Measurements from ENCODE around the gene HES6.

Gene HES6

DNA sequence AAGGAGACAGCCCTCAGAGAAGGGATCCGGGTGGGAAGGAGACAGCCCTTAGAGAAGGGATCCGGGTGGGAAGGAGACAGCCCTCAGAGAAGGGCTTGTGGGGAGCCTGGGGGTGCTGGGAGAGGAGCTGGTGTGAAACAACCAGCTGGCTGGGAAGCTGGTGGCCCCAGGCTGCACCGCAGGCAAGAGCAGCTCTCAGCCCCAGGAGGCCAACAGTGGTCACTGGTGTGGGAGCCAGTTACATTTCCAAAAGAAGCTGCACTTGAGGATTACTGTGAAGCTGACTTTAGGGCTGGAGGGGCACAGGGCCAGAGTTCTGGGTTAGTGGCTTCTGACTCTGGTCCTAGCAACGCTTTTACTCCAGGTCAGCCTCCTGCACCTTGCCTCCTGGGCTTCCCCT lies 3.3 kb downstream of the HES6 start:
- TF ChIP-seq FOXA1 (IDR thresholded peaks at IDR 0.05) = no peak
- DNase-seq (ENCODE audit: extremely low spot score) = no peak
- ChIA-PET POLR2A (interaction anchor here (2.5 kb wide), 1 partner anchor 32 kb away, joined by 10 read pairs; the partner anchor contains the start of gene ILKAP), CTCF (no interaction called here)

DNA sequence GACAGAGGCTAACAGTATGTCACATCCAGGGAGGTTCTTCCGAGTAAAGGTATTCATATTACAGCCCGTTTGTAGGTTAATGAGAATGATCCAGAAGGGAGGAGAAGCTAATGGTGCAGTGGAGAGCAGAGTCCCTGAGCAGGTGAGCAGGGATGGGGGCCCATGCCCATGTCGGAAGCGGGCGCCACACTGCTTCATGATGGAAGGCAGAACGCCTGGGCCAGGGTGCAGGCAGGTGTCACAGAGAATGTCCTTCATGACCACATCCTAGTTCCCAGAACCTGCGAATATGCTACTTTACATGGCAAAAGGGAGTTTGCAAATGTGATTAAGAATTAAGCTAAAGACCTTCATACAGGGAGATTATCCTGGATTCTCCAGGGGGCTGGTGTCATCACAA lies 4.0 kb downstream of the HES6 start:
- CTCF ChIA-PET = no interaction called here
- TF ChIP-seq ZNF384 (IDR thresholded peaks at IDR 0.05) = no peak
- no peak for TF ChIP-seq SUZ12 (IDR thresholded peaks at IDR 0.05)
- POLR2A ChIA-PET = interaction anchor here (2.5 kb wide), 1 partner anchor 32 kb away, joined by 10 read pairs; the partner anchor contains the start of gene ILKAP
- no peak for DNase-seq (ENCODE audit: extremely low spot score)

DNA sequence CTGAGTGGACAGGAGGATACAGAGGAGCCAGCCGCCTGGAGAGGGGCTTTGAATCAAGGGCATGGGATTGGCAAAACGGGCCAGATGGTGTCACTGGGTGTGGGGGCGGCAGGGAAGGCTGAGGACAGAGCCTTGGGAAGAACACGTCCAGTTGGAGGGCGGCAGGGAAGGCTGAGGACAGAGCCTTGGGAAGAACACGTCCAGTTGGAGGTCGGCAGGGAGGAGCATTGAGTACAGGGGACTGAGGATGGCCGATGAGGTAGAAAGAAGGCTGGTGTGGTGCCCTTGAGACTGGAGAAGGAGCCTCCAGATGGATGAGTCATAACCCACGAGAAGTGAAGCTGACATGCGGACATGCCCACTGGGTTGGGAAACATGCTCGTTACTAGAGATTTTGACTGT lies 4.5 kb downstream of the HES6 start:
- TF ChIP-seq SUZ12 (IDR thresholded peaks at IDR 0.05) (no peak), BHLHE40 (IDR thresholded peaks at IDR 0.05; ENCODE audit: borderline replicate concordance) (no peak), TARDBP (IDR thresholded peaks at IDR 0.05) (no peak), SP1 (IDR thresholded peaks at IDR 0.05) (no peak), NFRKB (IDR thresholded peaks at IDR 0.05) (no peak), LEF1 (IDR thresholded peaks at IDR 0.05; ENCODE audit: borderline replicate concordance) (no peak), HDGF (IDR thresholded peaks at IDR 0.05; ENCODE audit: borderline replicate concordance) (no peak), L3MBTL2 (conservative IDR thresholded peaks at IDR 0.05) (no peak)
- CTCF ChIA-PET = no interaction called here
- no peak for DNase-seq (ENCODE audit: extremely low spot score)
- POLR2A ChIA-PET = interaction anchor here (1.4 to 2.5 kb wide), 2 partner anchors 31 to 175 kb away, joined by 4 to 10 read pairs; partner anchors contain the start of genes ILKAP and SCLY

DNA sequence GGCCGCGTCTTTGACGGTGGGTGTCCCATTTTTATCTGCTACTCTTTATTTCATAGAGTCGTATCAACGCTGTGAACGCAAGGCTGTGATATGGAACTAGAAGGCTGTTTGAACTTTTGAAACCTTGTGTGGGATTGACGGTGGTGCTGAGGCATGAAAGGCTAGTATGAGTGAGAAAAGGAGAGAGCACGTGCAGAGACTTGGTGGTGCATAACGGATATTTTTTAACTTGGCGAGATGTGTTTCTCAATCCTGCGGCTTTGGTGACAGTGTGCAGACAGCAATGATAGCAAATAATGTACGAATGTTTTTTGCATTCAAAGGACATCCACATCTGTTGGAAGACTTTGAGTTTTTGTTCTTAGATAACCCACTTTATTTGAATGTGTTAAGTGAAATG lies 6.2 kb downstream of the HES6 start:
- DNase-seq (ENCODE audit: extremely low spot score) = no peak
- CTCF ChIA-PET = interaction anchor here (0.5 kb wide), 1 partner anchor 27 kb away, joined by 3 read pairs; no protein-coding TSS in a partner anchor
- TF ChIP-seq SP1 (IDR thresholded peaks at IDR 0.05) (no peak), FOXK2 (IDR thresholded peaks at IDR 0.05) (no peak), ZNF384 (IDR thresholded peaks at IDR 0.05) (no peak), NFRKB (IDR thresholded peaks at IDR 0.05) (no peak), ARNT (IDR thresholded peaks at IDR 0.05) (no peak), HDGF (IDR thresholded peaks at IDR 0.05; ENCODE audit: borderline replicate concordance) (no peak), TARDBP (IDR thresholded peaks at IDR 0.05) (no peak), CTBP1 (IDR thresholded peaks at IDR 0.05; ENCODE audit: borderline replicate concordance) (no peak), SUZ12 (IDR thresholded peaks at IDR 0.05) (no peak), FOXM1 (IDR thresholded peaks at IDR 0.05; ENCODE audit: borderline replicate concordance) (no peak), ELF4 (IDR thresholded peaks at IDR 0.05) (no peak), L3MBTL2 (conservative IDR thresholded peaks at IDR 0.05) (no peak), FOXA1 (IDR thresholded peaks at IDR 0.05) (no peak), BHLHE40 (IDR thresholded peaks at IDR 0.05; ENCODE audit: borderline replicate concordance) (no peak)
- TF ChIP-seq, protein P1, sequence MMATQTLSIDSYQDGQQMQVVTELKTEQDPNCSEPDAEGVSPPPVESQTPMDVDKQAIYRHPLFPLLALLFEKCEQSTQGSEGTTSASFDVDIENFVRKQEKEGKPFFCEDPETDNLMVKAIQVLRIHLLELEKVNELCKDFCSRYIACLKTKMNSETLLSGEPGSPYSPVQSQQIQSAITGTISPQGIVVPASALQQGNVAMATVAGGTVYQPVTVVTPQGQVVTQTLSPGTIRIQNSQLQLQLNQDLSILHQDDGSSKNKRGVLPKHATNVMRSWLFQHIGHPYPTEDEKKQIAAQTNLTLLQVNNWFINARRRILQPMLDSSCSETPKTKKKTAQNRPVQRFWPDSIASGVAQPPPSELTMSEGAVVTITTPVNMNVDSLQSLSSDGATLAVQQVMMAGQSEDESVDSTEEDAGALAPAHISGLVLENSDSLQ (IDR thresholded peaks at IDR 0.05) = no peak
- POLR2A ChIA-PET = interaction anchor here (0.6 to 1.0 kb wide), 4 partner anchors 9 to 41 kb away, joined by 3 to 4 read pairs (median 3); no protein-coding TSS in a partner anchor

DNA sequence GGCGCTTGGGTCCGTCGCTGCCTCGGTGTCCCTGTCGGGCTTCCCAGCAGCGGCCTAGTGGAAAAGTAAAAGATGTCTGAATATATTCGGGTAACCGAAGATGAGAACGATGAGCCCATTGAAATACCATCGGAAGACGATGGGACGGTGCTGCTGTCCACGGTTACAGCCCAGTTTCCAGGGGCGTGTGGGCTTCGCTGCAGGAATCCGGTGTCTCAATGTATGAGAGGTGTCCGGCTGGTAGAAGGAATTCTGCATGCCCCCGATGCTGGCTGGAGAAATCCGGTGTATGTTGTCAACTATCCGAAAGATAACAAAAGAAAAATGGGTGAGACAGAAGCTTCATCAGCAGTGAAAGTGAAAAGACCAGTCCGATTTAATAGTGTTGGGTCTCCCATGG lies 8.0 kb downstream of the HES6 start:
- no peak for DNase-seq (ENCODE audit: extremely low spot score)
- POLR2A ChIA-PET = no interaction called here
- TF ChIP-seq ZNF384 (IDR thresholded peaks at IDR 0.05) (no peak), SP1 (IDR thresholded peaks at IDR 0.05) (no peak), TARDBP (IDR thresholded peaks at IDR 0.05) (no peak), NFRKB (IDR thresholded peaks at IDR 0.05) (no peak), ELF4 (IDR thresholded peaks at IDR 0.05) (no peak), FOXM1 (IDR thresholded peaks at IDR 0.05; ENCODE audit: borderline replicate concordance) (no peak), ARNT (IDR thresholded peaks at IDR 0.05) (no peak), LEF1 (IDR thresholded peaks at IDR 0.05; ENCODE audit: borderline replicate concordance) (no peak), CTBP1 (IDR thresholded peaks at IDR 0.05; ENCODE audit: borderline replicate concordance) (no peak), FOXK2 (IDR thresholded peaks at IDR 0.05) (no peak), FOXA1 (IDR thresholded peaks at IDR 0.05) (no peak), BHLHE40 (IDR thresholded peaks at IDR 0.05; ENCODE audit: borderline replicate concordance) (no peak), HDGF (IDR thresholded peaks at IDR 0.05; ENCODE audit: borderline replicate concordance) (no peak), SUZ12 (IDR thresholded peaks at IDR 0.05) (no peak), L3MBTL2 (conservative IDR thresholded peaks at IDR 0.05) (no peak)
- TF ChIP-seq, protein P1 (IDR thresholded peaks at IDR 0.05) = no peak
- CTCF ChIA-PET = no interaction called here

DNA sequence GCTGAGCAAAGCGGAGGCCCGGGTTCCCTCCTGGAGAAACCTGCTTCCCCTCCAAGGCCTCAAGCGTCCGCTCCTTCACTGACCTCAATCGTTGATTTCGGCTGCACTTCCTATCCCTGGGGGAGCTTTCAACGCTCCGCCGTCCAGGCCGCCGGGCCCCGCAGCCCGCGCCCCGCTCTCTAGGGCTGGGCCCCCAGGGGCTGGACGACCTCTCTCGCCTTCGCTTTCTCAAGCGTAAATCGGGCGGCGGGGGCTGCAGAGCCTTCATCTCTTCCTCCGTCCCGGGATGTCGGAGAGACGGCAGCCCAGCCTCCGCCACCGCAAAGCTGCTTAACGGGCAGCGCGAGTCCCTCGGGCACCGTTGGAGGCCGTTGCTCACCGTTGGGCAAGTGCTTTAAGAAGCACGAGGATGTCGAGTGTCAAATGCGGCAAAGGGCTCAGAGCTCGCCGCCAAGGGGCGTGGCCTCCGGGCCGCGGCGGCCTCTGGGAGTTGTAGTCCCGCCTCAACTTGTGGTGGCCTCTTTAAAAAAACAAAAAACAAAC lies 8.5 kb downstream of the HES6 start:
- ChIA-PET CTCF (no interaction called here), POLR2A (no interaction called here)
- no peak for DNase-seq (ENCODE audit: extremely low spot score)
- TF ChIP-seq NFRKB (IDR thresholded peaks at IDR 0.05) = no peak
- TF ChIP-seq ELF4 (IDR thresholded peaks at IDR 0.05) = no peak
- TF ChIP-seq ARNT (IDR thresholded peaks at IDR 0.05) = no peak
- no peak for TF ChIP-seq ZNF384 (IDR thresholded peaks at IDR 0.05)
- no peak for TF ChIP-seq SP1 (IDR thresholded peaks at IDR 0.05)
- no peak for TF ChIP-seq FOXM1 (IDR thresholded peaks at IDR 0.05; ENCODE audit: borderline replicate concordance)

DNA sequence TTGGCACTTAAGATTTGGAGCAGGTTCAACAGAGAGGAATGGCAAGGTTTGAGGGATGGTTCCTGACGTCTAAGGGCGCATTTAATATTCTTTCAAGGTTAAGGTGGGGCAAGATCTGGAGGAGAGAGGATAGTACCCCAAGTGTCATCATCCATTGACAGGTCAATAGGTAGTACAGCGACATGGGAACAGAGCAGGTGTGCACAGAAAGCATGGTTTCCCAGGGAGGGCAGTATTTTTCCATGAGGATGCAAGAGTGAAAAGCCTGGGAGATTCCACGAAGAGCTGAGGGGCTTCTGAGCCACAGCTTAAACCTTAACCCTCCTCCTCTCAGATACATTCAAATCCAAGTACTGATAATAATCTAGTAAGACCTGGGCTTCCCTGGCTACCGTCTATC lies 9.1 kb downstream of the HES6 start:
- no peak for DNase-seq (ENCODE audit: extremely low spot score)
- POLR2A ChIA-PET = no interaction called here
- CTCF ChIA-PET = no interaction called here
- TF ChIP-seq, protein P1 (IDR thresholded peaks at IDR 0.05) = no peak
- TF ChIP-seq SUZ12 (IDR thresholded peaks at IDR 0.05) (no peak), HDGF (IDR thresholded peaks at IDR 0.05; ENCODE audit: borderline replicate concordance) (no peak), NFRKB (IDR thresholded peaks at IDR 0.05) (no peak), FOXA1 (IDR thresholded peaks at IDR 0.05) (no peak), CTBP1 (IDR thresholded peaks at IDR 0.05; ENCODE audit: borderline replicate concordance) (no peak), SP1 (IDR thresholded peaks at IDR 0.05) (no peak), ARNT (IDR thresholded peaks at IDR 0.05) (no peak), FOXM1 (IDR thresholded peaks at IDR 0.05; ENCODE audit: borderline replicate concordance) (no peak), ELF4 (IDR thresholded peaks at IDR 0.05) (no peak), LEF1 (IDR thresholded peaks at IDR 0.05; ENCODE audit: borderline replicate concordance) (no peak), ZNF384 (IDR thresholded peaks at IDR 0.05) (no peak), FOXK2 (IDR thresholded peaks at IDR 0.05) (no peak), L3MBTL2 (conservative IDR thresholded peaks at IDR 0.05) (no peak), BHLHE40 (IDR thresholded peaks at IDR 0.05; ENCODE audit: borderline replicate concordance) (no peak), TARDBP (IDR thresholded peaks at IDR 0.05) (no peak)

Measured in HEK293T (cell line).